HepG2 (cell line): ENCODE results near the gene PLCB4. TPM values are rescaled to one million over a fixed set of nuclear protein-coding genes. Genes with fewer than 3 reads are reported as not detected.

ENCODE experiments used
- ATAC-seq: fragments of 200-7000 bp; cut with Tn5 transposase; 3 replicates; pipeline ENCODE4 v1.9.1; 2020; ENCODE audit warnings: mild to moderate bottlenecking, moderate library complexity
- BruUV-seq: library from RNA; stranded (reverse); fragments of 400-500 nt; replicated peaks from 2 replicates; lab custom pipeline; 2021; lab: Mats Ljungman, UMichigan
- CTCF ChIA-PET: fragments of 300-600 bp; formaldehyde crosslinking; extraction: SDS; loops from one replicate; lab custom pipeline; 2021; ENCODE audit warnings: low total read pairs, inconsistent platforms, low intra/inter-chr PET ratio; lab: Yijun Ruan, JAX
- POLR2A ChIA-PET: fragments of 350-600 bp; sonication (Branson Sonifier 250); formaldehyde crosslinking; loops from one replicate; lab custom pipeline; 2020; ENCODE audit warnings: antibody characterized with exemption, inconsistent platforms; lab: Yijun Ruan, JAX
- DNase-seq: peaks from one replicate; pipeline ENCODE4 v3.0.0-alpha.2; 2015; ENCODE audit warnings: low spot score
- FAIRE-seq: peaks from 3 replicates; lab custom pipeline; 2011; peaks lifted over from hg19 to GRCh38; lab: Jason Lieb, UNC
- H2AFZ ChIP-seq: one replicate; pipeline ENCODE4 v1.6.1; 2011; ENCODE audit warnings: low read length, inconsistent platforms
- H3K27ac ChIP-seq: fragments of 300-600 bp; 3 replicates; pipeline ENCODE4 v1.8.0; 2011; ENCODE audit warnings: mixed run types, mild to moderate bottlenecking, mixed read lengths, low read length, inconsistent platforms; ENCODE audit not compliant: insufficient read depth; ENCODE audit errors: extremely low read length
- H3K27me3 ChIP-seq, 2 experiments: fragments of 200-600 bp in 1 of 2; 2 replicates in 1 of 2; 3 replicates in 1 of 2; pipeline versions ENCODE4 v1.6.0 to v1.8.0; 2011; ENCODE audit warnings: low read length in 2 of 2, mild to moderate bottlenecking in 2 of 2, moderate library complexity in 2 of 2, inconsistent platforms in 1 of 2; ENCODE audit not compliant: insufficient read depth in 2 of 2, control insufficient read depth in 1 of 2
- H3K36me3 ChIP-seq, 2 experiments: fragments of 200-600 bp in 1 of 2; replicated peaks in 1 of 2; 2 replicates in 1 of 2; 3 replicates in 1 of 2; pipeline versions ENCODE4 v1.5.1 to v1.8.0; 2011; ENCODE audit warnings: low read length in 2 of 2, inconsistent platforms in 1 of 2; ENCODE audit not compliant: insufficient read depth in 2 of 2, control insufficient read depth in 1 of 2
- H3K4me1 ChIP-seq: 2 replicates; pipeline ENCODE4 v1.5.1; 2012; ENCODE audit warnings: low read length, inconsistent platforms; ENCODE audit not compliant: insufficient read depth
- H3K4me2 ChIP-seq: 2 replicates; pipeline ENCODE4 v1.6.0; 2011; ENCODE audit warnings: low read depth, low read length, inconsistent platforms
- H3K4me3 ChIP-seq, 3 experiments: fragments of 200-600 bp in 1 of 3; sonication (generic), shearing (Covaris generic) in 1 of 3; replicated peaks in 1 of 3; 2 replicates each; pipeline ENCODE4 v1.5.1; 2011 to 2016; ENCODE audit warnings: low read length in 3 of 3, inconsistent platforms in 2 of 3, low read depth in 2 of 3, mild to moderate bottlenecking in 2 of 3, control low read depth in 1 of 3, mixed read lengths in 1 of 3; ENCODE audit not compliant: insufficient read depth in 1 of 3
- H3K79me2 ChIP-seq: one replicate; pipeline ENCODE4 v1.6.1; 2011; ENCODE audit warnings: low read length, inconsistent platforms; ENCODE audit not compliant: insufficient read depth
- H3K9ac ChIP-seq: 2 replicates; pipeline ENCODE4 v1.6.0; 2011; ENCODE audit warnings: mild to moderate bottlenecking, low read depth, low read length, inconsistent platforms; ENCODE audit not compliant: insufficient read depth
- H3K9me3 ChIP-seq: 2 replicates; pipeline ENCODE4 v1.5.1; 2012; ENCODE audit warnings: mild to moderate bottlenecking, low read length
- H4K20me1 ChIP-seq: 2 replicates; pipeline ENCODE4 v1.6.0; 2011; ENCODE audit warnings: inconsistent platforms, mild to moderate bottlenecking, low read length, moderate library complexity; ENCODE audit not compliant: insufficient read depth
- ATF3 ChIP-seq: sonication (generic); formaldehyde crosslinking; IDR thresholded peaks from 2 replicates; pipeline ENCODE4 v1.4.0; 2020; ENCODE audit warnings: missing genetic modification reagents
- CAMTA2 ChIP-seq: sonication (generic); formaldehyde crosslinking; IDR thresholded peaks from 2 replicates; pipeline ENCODE4 v1.4.0; 2020; ENCODE audit warnings: mild to moderate bottlenecking, missing genetic modification reagents, borderline replicate concordance
- ETV5 ChIP-seq: IDR thresholded peaks from 2 replicates; pipeline ENCODE4 v1.6.1; 2018; ENCODE audit warnings: missing biosample characterization, missing genetic modification reagents, inconsistent platforms, borderline replicate concordance
- JUN ChIP-seq: sonication (generic); formaldehyde crosslinking; IDR thresholded peaks from 2 replicates; pipeline ENCODE4 v1.4.0; 2020; ENCODE audit warnings: mild to moderate bottlenecking, missing genetic modification reagents
- KAT7 ChIP-seq: IDR thresholded peaks from 2 replicates; pipeline ENCODE4 v1.6.1; 2018; ENCODE audit warnings: borderline replicate concordance, missing compliant biosample characterization
- MTA1 ChIP-seq: sonication (generic); formaldehyde crosslinking; IDR thresholded peaks from 2 replicates; pipeline ENCODE4 v1.4.0; 2020; ENCODE audit warnings: missing genetic modification reagents, mild to moderate bottlenecking, borderline replicate concordance
- MXD1 ChIP-seq: sonication (generic); formaldehyde crosslinking; IDR thresholded peaks from 2 replicates; pipeline ENCODE4 v1.4.0; 2020; ENCODE audit warnings: mild to moderate bottlenecking, missing genetic modification reagents
- MXI1 ChIP-seq: IDR thresholded peaks from 3 replicates; pipeline ENCODE4 v1.6.1; 2012; ENCODE audit warnings: low read depth, low read length, inconsistent platforms, borderline replicate concordance
- PAXIP1 ChIP-seq: sonication (generic); formaldehyde crosslinking; conservative IDR thresholded peaks from 2 replicates; pipeline ENCODE4 v1.4.0; 2020; ENCODE audit warnings: mild to moderate bottlenecking, missing genetic modification reagents, moderate library complexity
- PCBP2 ChIP-seq: fragments of 200-400 bp; formaldehyde crosslinking; optimal IDR thresholded peaks from 2 replicates; pipeline ENCODE3; 2018; ENCODE audit warnings: low read length, low read depth; ENCODE audit not compliant: poor library complexity, severe bottlenecking
- SNAI1 ChIP-seq: sonication (generic); formaldehyde crosslinking; IDR thresholded peaks from 2 replicates; pipeline ENCODE4 v1.5.0; 2020; ENCODE audit warnings: mild to moderate bottlenecking, missing genetic modification reagents, borderline replicate concordance
- ZFP36L2 ChIP-seq: sonication (generic); formaldehyde crosslinking; IDR thresholded peaks from 2 replicates; pipeline ENCODE4 v1.4.0; 2020; ENCODE audit warnings: missing genetic modification reagents
- ZFYVE20 ChIP-seq: sonication (generic); formaldehyde crosslinking; IDR thresholded peaks from 2 replicates; pipeline ENCODE4 v1.8.0; 2023; ENCODE audit warnings: low read depth, mild to moderate bottlenecking, moderate library complexity, missing genetic modification reagents, borderline replicate concordance
- ZNF562 ChIP-seq: sonication (generic); formaldehyde crosslinking; IDR thresholded peaks from 2 replicates; pipeline ENCODE4 v1.8.0; 2022; ENCODE audit warnings: missing genetic modification reagents, borderline replicate concordance
- ZNF672 ChIP-seq: sonication (generic); formaldehyde crosslinking; IDR thresholded peaks from 2 replicates; pipeline ENCODE4 v1.8.1; 2022; ENCODE audit warnings: missing genetic modification reagents
- ZNF788 ChIP-seq: sonication (generic); formaldehyde crosslinking; IDR thresholded peaks from 2 replicates; pipeline ENCODE4 v1.5.0; 2020; ENCODE audit warnings: mild to moderate bottlenecking, missing genetic modification reagents, borderline replicate concordance
- ZNF83 ChIP-seq: sonication (generic); formaldehyde crosslinking; IDR thresholded peaks from 2 replicates; pipeline ENCODE4 v1.4.0; 2020; ENCODE audit warnings: missing genetic modification reagents, mild to moderate bottlenecking, borderline replicate concordance
- WGBS: methylation state at CpG from one replicate; pipeline ENCODE4 v1.1.6; 2017; ENCODE audit warnings: low lambda C conversion rate; 5-methylcytosine and 5-hydroxymethylcytosine counted together
- in situ Hi-C: cut with HindIII; loops from 2 replicates; pipeline ENCODE4 v1.10.0; 2017; ENCODE audit warnings: low pct_unique_long_range_greater_than_20kb; ENCODE audit not compliant: extremely low pct_ligation_motif_present
- intact Hi-C: fragments of 100-400 bp; cut with micrococcal nuclease; formaldehyde crosslinking; loops from one replicate; pipeline ENCODE4 v1.10.0; 2022; ENCODE audit not compliant: unreplicated experiment
- polyA plus RNA-seq, 8 experiments: library from polyadenylated mRNA; depleted of rRNA in 3 of 8; stranded (reverse) in 7 of 8; unstranded in 1 of 8; fragments of >200 nt; fragmentation: Illumina TruSeq in 4 of 8; extraction: Trizol in 4 of 8; gene quantifications; 2 replicates each; pipeline versions ENCODE4 v1.2.1 to v1.2.3, GENCODE V29; 2011 to 2016; ENCODE audit warnings: low read depth in 4 of 8, missing spikeins in 1 of 8, mixed read lengths in 1 of 8; ENCODE audit not compliant: insufficient read depth in 1 of 8
- total RNA-seq, 5 experiments: library from RNA; depleted of rRNA; stranded (reverse); fragments of >200 nt; fragmentation: Illumina TruSeq; extraction: Trizol; gene quantifications; 2 replicates each; pipeline ENCODE4 v1.2.3, GENCODE V29; 2016; ENCODE audit warnings: low read depth in 1 of 5

The PLCB4 gene
- total and polyA plus RNA-seq, 2 of the 13 experiments (the other 11 are each of a cell fraction or from before 2014, with no cell fraction given), result 0.01 TPM; not detected in 1

DNA sequence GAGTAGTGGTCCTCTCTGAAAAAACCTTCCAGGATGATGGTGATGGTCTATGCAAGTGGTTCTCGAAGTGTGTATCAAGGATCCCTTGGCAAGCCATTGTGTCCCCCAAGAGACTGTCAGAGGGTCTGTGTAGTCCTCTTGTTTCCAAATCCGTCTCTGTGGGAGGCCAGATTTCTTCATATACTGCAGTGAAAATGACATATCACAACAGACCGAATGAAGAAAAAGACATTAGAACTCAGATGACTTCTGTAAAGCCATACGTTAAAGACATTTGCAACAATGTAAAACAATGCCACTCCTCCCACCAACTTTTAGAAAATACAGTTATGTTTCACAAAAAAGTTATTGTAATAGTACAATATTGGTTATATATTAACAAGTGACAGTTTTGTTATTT is 418.3 kb downstream of the PLCB4 start:
- intact Hi-C loops, result no loop called here
- 3% methylated on average over 4 of the region's 4 CpGs for WGBS
- CTCF ChIA-PET, result no interaction called here

GRCh38 chr20:9488063-9488462 is 419.2 kb downstream of the PLCB4 start:
- intact Hi-C loops (no loop called here), in situ Hi-C loops (no loop called here)
- FAIRE-seq, result no peak
- no peak for TF ChIP-seq ATF3 (CRISPR knock-in tag)
- TF ChIP-seq MTA1 (CRISPR knock-in tag), result no peak
- TF ChIP-seq PCBP2, result no peak
- TF ChIP-seq ZNF788 (CRISPR knock-in tag), result no peak
- no peak for TF ChIP-seq MXD1 (CRISPR knock-in tag)
- TF ChIP-seq MXI1, result no peak
- TF ChIP-seq PAXIP1 (CRISPR knock-in tag), result no peak
- no peak for TF ChIP-seq ETV5 (CRISPR knock-in tag)

More for the DNA sequence above, 418.3 kb downstream of the PLCB4 start:
- no peak for DNase-seq
- Histone ChIP-seq H4K20me1 (no peaks in the 10 kb centered on the region), H2AFZ (no peak overlapping the region), H3K36me3 (no peaks in the 10 kb centered on the region), H3K9ac (no peak overlapping the region), H3K79me2 (no peaks in the 10 kb centered on the region), H3K4me3 (no peak overlapping the region), H3K27me3 (no peaks in the 10 kb centered on the region), H3K4me1 (no peaks in the 10 kb centered on the region), H3K9me3 (no peaks in the 10 kb centered on the region), H3K27ac (no peak overlapping the region), H3K4me2 (no peak overlapping the region)
- BruUV-seq, result no TSS peak
- in situ Hi-C loops, result no loop called here
- TF ChIP-seq SNAI1 (CRISPR knock-in tag) (no peak), CAMTA2 (CRISPR knock-in tag) (no peak), ZFYVE20 (CRISPR knock-in tag) (no peak), KAT7 (no peak), ZNF562 (no peak), ZFP36L2 (CRISPR knock-in tag) (no peak), ZNF672 (CRISPR knock-in tag) (no peak), ZNF83 (CRISPR knock-in tag) (no peak), JUN (no peak)
- FAIRE-seq, result no peak
- POLR2A ChIA-PET, result no interaction called here
- no peak for ATAC-seq

More at GRCh38 chr20:9488063-9488462, 419.2 kb downstream of the PLCB4 start:
- DNase-seq (no peak), ATAC-seq (no peak)
- no peaks in the 10 kb centered on the region for H3K4me1 ChIP-seq
- no peaks in the 10 kb centered on the region for H3K9me3 ChIP-seq
- H2AFZ ChIP-seq, result no peak overlapping the region
- 0 out of 5 replicates have a peak, but pooled peaks cover 0 to 3% of the 10 kb centered on the region in 2 experiments for H3K27me3 ChIP-seq
- no peaks in the 10 kb centered on the region for H3K79me2 ChIP-seq
- H3K9ac ChIP-seq, result no peak overlapping the region
- WGBS, result 1% methylated on average over 2 of the region's 2 CpGs
- no TSS peak for BruUV-seq
- ChIA-PET CTCF (no interaction called here), POLR2A (no interaction called here)
- H3K36me3 ChIP-seq, result no peaks in the 10 kb centered on the region
- no peak overlapping the region for H3K4me3 ChIP-seq
- H4K20me1 ChIP-seq, result no peaks in the 10 kb centered on the region
- no peak overlapping the region for H3K27ac ChIP-seq
- H3K4me2 ChIP-seq, result no peak overlapping the region
